ENCODE measurements around the gene CNTNAP2.

GRCh38 chr7:146290746-146291145, 174.1 kb downstream of the CNTNAP2 start:
- no peak for TF ChIP-seq CTCF (IDR thresholded peaks at IDR 0.05; ENCODE audit: control extremely low read depth in 1 of 3, insufficient read depth in 1 of 3, low read depth in 1 of 3, low read length in 3 of 3)
- TF ChIP-seq SAP30 (IDR thresholded peaks at IDR 0.05; ENCODE audit: insufficient read depth, insufficient replicate concordance, low read length): no peak
- TF ChIP-seq POLR2A (IDR thresholded peaks at IDR 0.05; ENCODE audit: control extremely low read depth in 1 of 2, low read depth in 2 of 2, low read length in 2 of 2): no peak
- TF ChIP-seq TEAD4 (IDR thresholded peaks at IDR 0.05; ENCODE audit: low read depth, low read length): no peak
- TF ChIP-seq RXRA (IDR thresholded peaks at IDR 0.05; ENCODE audit: insufficient read depth, low read depth, low read length): no peak
- TF ChIP-seq POU5F1 (IDR thresholded peaks at IDR 0.05; ENCODE audit: low read depth, low read length): no peak
- TF ChIP-seq RAD21 (IDR thresholded peaks at IDR 0.05 in 1 of 2, conservative IDR thresholded peaks at IDR 0.05 in 1 of 2; ENCODE audit: low read depth in 2 of 2, low read length in 2 of 2): no peak
- no peak for TF ChIP-seq EZH2 (IDR thresholded peaks at IDR 0.05; ENCODE audit: low read depth, low read length, severe bottlenecking)
- no peak for TF ChIP-seq RBBP5 (IDR thresholded peaks at IDR 0.05; ENCODE audit: borderline replicate concordance, low read depth, low read length)
- no peak for TF ChIP-seq SIN3A (conservative IDR thresholded peaks at IDR 0.05 in 1 of 2, IDR thresholded peaks at IDR 0.05 in 1 of 2; ENCODE audit: low read depth in 1 of 2, low read length in 2 of 2)
- no peak for TF ChIP-seq TCF12 (IDR thresholded peaks at IDR 0.05; ENCODE audit: low read depth, low read length)
- TF ChIP-seq, protein P1, sequence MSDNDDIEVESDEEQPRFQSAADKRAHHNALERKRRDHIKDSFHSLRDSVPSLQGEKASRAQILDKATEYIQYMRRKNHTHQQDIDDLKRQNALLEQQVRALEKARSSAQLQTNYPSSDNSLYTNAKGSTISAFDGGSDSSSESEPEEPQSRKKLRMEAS (IDR thresholded peaks at IDR 0.05): no peak
- no peak for TF ChIP-seq POLR2AphosphoS5 (IDR thresholded peaks at IDR 0.05; ENCODE audit: low read depth, low read length)
- no peak for TF ChIP-seq GABPA (IDR thresholded peaks at IDR 0.05; ENCODE audit: borderline replicate concordance, insufficient read depth, low read length)
